Measurements from ENCODE around the gene ANKRD13D. TPM values are rescaled to one million over a fixed set of nuclear protein-coding genes. Genes with fewer than 3 reads are reported as not detected.
A peak's percentile ranks its signal among the peaks of the same experiment; 100 is the strongest.

The ANKRD13D gene
- total RNA-seq, 1 donor = 34.4 TPM

GRCh38 chr11:67303835-67304411 is 14.8 kb downstream of the ANKRD13D start:
- Histone ChIP-seq H3K27ac (ENCODE audit: low read depth, low read length) (no peak overlapping the region), H4K20me1 (ENCODE audit: insufficient read depth, low read length) (peaks cover 16% of the 10 kb centered on the region), H3K27me3 (ENCODE audit: insufficient read depth, low read length) (no peaks in the 10 kb centered on the region), H3K4me3 (ENCODE audit: insufficient read depth, low read length) (peak overlapping the region; percentile 86), H3K4me2 (ENCODE audit: insufficient read depth, low read length) (peak overlapping the region; percentile 85), H2AFZ (ENCODE audit: low read length) (peak overlapping the region; percentile 62), H3K4me1 (ENCODE audit: insufficient read depth, low read length) (peaks cover 16% of the 10 kb centered on the region), H3K79me2 (ENCODE audit: insufficient read depth, low read length) (peaks cover 2% of the 10 kb centered on the region), H3K9me3 (ENCODE audit: low read depth, low read length) (no peaks in the 10 kb centered on the region), H3K36me3 (ENCODE audit: insufficient read depth, low read length) (peaks cover 25% of the 10 kb centered on the region)
- peak; percentile 86 for DNase-seq (ENCODE audit: insufficient read length, low spot score, missing footprints)
- TF ChIP-seq CTCF (IDR thresholded peaks at IDR 0.05; ENCODE audit: extremely low read depth, low read depth, low read length) = no peak

DNA sequence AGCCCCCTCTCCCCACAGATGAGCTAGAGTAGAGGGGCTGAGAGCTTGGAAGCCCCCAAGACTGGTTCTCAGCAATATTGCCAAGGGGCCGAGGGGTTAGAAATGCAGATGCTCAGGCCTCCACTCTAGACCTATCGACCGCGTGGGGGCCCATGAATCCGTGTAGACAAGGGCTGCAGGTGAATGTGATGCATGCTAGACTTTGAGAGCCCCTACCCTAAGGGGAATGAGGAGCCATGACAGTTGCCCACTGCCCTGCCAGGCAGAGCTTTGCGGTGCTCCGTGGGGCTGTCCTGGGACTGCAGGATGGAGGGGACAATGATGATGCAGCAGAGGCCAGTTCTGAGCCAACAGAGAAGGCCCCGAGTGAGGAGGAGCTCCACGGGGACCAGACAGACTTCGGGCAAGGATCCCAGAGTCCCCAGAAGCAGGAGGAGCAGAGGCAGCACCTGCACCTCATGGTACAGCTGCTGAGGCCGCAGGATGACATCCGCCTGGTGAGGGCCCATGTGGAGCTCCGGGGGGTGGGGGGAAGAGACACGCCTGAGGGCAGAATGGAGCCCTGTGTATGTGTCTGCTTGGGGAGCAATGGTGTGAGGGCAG is 15.5 kb downstream of the ANKRD13D start:
- Histone ChIP-seq H2AFZ (ENCODE audit: low read length) (no peak overlapping the region), H3K79me2 (ENCODE audit: insufficient read depth, low read length) (no peaks in the 10 kb centered on the region), H3K4me1 (ENCODE audit: insufficient read depth, low read length) (peaks cover 16% of the 10 kb centered on the region), H3K4me3 (ENCODE audit: insufficient read depth, low read length) (peak overlapping the region; percentile 86), H3K36me3 (ENCODE audit: insufficient read depth, low read length) (peaks cover 23% of the 10 kb centered on the region), H4K20me1 (ENCODE audit: insufficient read depth, low read length) (peaks cover 9% of the 10 kb centered on the region), H3K9me3 (ENCODE audit: low read depth, low read length) (no peaks in the 10 kb centered on the region), H3K27ac (ENCODE audit: low read depth, low read length) (no peak overlapping the region), H3K4me2 (ENCODE audit: insufficient read depth, low read length) (peak overlapping the region; percentile 85), H3K27me3 (ENCODE audit: insufficient read depth, low read length) (no peaks in the 10 kb centered on the region)
- no peak for TF ChIP-seq CTCF (IDR thresholded peaks at IDR 0.05; ENCODE audit: extremely low read depth, low read depth, low read length)
- DNase-seq (ENCODE audit: insufficient read length, low spot score, missing footprints) = peak; percentile 37

GRCh38 chr11:67306769-67307544 is 17.9 kb downstream of the ANKRD13D start:
- Histone ChIP-seq H3K9me3 (ENCODE audit: low read depth, low read length) (no peaks in the 10 kb centered on the region), H2AFZ (ENCODE audit: low read length) (no peak overlapping the region), H3K79me2 (ENCODE audit: insufficient read depth, low read length) (no peaks in the 10 kb centered on the region), H3K27ac (ENCODE audit: low read depth, low read length) (no peak overlapping the region), H3K27me3 (ENCODE audit: insufficient read depth, low read length) (no peaks in the 10 kb centered on the region), H3K4me3 (ENCODE audit: insufficient read depth, low read length) (no peak overlapping the region), H3K4me2 (ENCODE audit: insufficient read depth, low read length) (no peak overlapping the region), H4K20me1 (ENCODE audit: insufficient read depth, low read length) (peaks cover under 1% of the 10 kb centered on the region), H3K4me1 (ENCODE audit: insufficient read depth, low read length) (peaks cover 16% of the 10 kb centered on the region), H3K36me3 (ENCODE audit: insufficient read depth, low read length) (peaks cover 11% of the 10 kb centered on the region)
- TF ChIP-seq CTCF (IDR thresholded peaks at IDR 0.05; ENCODE audit: extremely low read depth, low read depth, low read length) = no peak
- peak; percentile 36 for DNase-seq (ENCODE audit: insufficient read length, low spot score, missing footprints)

GRCh38 chr11:67307545-67308001 is 18.5 kb downstream of the ANKRD13D start:
- H2AFZ ChIP-seq (ENCODE audit: low read length) = no peak overlapping the region
- H3K27me3 ChIP-seq (ENCODE audit: insufficient read depth, low read length) = no peaks in the 10 kb centered on the region
- no peak overlapping the region for H3K27ac ChIP-seq (ENCODE audit: low read depth, low read length)
- no peaks in the 10 kb centered on the region for H3K79me2 ChIP-seq (ENCODE audit: insufficient read depth, low read length)
- DNase-seq (ENCODE audit: insufficient read length, low spot score, missing footprints) = peak; percentile 68
- H3K36me3 ChIP-seq (ENCODE audit: insufficient read depth, low read length) = peaks cover 11% of the 10 kb centered on the region
- H3K9me3 ChIP-seq (ENCODE audit: low read depth, low read length) = no peaks in the 10 kb centered on the region
- no peak overlapping the region for H3K4me2 ChIP-seq (ENCODE audit: insufficient read depth, low read length)
- peaks cover 13% of the 10 kb centered on the region for H3K4me1 ChIP-seq (ENCODE audit: insufficient read depth, low read length)
- no peaks in the 10 kb centered on the region for H4K20me1 ChIP-seq (ENCODE audit: insufficient read depth, low read length)
- H3K4me3 ChIP-seq (ENCODE audit: insufficient read depth, low read length) = no peak overlapping the region
- no peak for TF ChIP-seq CTCF (IDR thresholded peaks at IDR 0.05; ENCODE audit: extremely low read depth, low read depth, low read length)

All from osteoblast (primary cell).